GM12801 (cell line): Measurements from ENCODE around the gene CAMK2G.

ENCODE experiments used
- CTCF ChIP-seq: IDR thresholded peaks from one replicate; pipeline ENCODE4 v1.5.1; 2011; ENCODE audit warnings: control low read depth; ENCODE audit not compliant: insufficient read length; ENCODE audit errors: extremely low read depth

Gene CAMK2G

GRCh38 chr10:73907841-73908517 lies 33.6 kb upstream of the CAMK2G start:
- no peak for TF ChIP-seq CTCF

- no peak for TF ChIP-seq CTCF
Observed at GRCh38 chr10:73906524-73907447, 32.4 kb upstream of the CAMK2G start.

- no peak for TF ChIP-seq CTCF
Observed at GRCh38 chr10:73905256-73906020, 31.1 kb upstream of the CAMK2G start.

GRCh38 chr10:73902351-73902750 lies 28.0 kb upstream of the CAMK2G start:
- TF ChIP-seq CTCF = no peak

GRCh38 chr10:73901261-73901660 lies 26.9 kb upstream of the CAMK2G start:
- no peak for TF ChIP-seq CTCF

- no peak for TF ChIP-seq CTCF
Observed at GRCh38 chr10:73900064-73900463, 25.7 kb upstream of the CAMK2G start.

- TF ChIP-seq CTCF = no peak
Observed at GRCh38 chr10:73899423-73899822, 25.1 kb upstream of the CAMK2G start.
